GM18519 (cell line): ENCODE results near the gene HOXA10.

Experiments used
- ATAC-seq: cut with Tn5 transposase; IDR thresholded peaks from one replicate; pipeline ENCODE4 v1.9.1; 2021; ENCODE audit warnings: mild to moderate bottlenecking, moderate library complexity; ENCODE audit not compliant: unreplicated experiment, low FRiP score

The HOXA10 gene

DNA sequence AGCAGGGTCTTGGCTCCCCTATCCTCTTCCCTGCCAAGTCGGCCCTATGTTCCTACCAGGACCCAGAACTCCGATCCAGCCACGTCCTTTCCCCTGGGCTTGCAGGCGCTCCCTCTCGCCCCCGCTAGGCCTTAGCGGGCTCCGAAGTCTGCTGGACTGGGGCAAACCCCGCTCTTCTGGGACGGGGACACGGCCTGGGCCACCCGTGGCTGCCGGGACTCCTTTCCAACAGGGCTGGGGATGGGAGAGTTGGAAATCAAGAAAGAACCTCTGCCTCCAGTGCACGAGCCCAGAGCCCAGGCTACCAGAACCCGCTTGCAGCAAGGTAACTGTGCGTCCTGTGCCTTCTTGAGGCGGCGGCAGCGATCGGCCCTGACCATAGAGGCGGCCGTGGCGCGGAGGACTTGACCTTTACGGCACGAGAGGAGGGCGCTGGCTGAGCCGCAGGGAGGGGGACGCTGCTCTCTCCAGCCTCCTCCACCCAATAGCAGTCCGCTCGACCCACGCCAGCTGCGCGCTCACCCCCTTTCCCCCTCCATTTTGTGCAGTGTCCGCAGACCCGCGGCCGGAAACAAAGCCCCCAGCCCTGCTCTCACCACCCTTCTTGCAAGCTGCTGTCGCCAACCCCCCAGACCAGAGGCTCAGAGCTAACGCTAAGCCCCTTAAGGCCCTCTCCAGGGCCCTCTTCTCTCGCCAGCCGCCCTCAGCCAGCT is 17.9 kb upstream of the HOXA10 start:
- no peak for ATAC-seq

DNA sequence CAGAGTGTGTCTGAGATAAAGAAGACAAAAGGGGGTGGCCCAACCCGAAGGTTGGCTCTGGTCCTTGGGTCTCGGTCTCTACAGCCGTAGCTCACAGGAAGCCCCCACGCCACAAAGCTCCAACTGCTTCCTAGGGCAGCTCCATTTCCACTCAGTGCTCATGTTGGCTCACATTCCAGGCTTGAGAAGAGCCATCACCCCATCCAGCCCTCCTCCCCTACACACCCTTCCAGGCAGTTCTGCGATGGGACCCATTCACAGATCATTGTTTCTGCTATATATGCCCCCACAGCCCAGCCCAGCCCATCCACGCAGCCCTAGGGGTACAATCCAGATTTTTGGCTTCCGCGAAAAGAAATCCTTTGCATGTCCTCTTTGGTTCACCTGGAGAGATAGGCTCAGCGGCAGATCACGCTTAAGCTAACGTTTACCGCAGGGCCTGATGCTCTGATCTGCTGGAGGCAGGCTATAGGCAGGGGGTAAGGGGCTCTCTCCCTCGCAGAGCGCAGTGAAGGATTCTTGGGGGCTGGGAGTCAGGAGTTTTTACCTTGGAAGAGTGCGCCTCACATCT is 17.1 kb upstream of the HOXA10 start:
- no peak for ATAC-seq

GRCh38 chr7:27189997-27190748 is 16.1 kb upstream of the HOXA10 start:
- ATAC-seq, result no peak

DNA sequence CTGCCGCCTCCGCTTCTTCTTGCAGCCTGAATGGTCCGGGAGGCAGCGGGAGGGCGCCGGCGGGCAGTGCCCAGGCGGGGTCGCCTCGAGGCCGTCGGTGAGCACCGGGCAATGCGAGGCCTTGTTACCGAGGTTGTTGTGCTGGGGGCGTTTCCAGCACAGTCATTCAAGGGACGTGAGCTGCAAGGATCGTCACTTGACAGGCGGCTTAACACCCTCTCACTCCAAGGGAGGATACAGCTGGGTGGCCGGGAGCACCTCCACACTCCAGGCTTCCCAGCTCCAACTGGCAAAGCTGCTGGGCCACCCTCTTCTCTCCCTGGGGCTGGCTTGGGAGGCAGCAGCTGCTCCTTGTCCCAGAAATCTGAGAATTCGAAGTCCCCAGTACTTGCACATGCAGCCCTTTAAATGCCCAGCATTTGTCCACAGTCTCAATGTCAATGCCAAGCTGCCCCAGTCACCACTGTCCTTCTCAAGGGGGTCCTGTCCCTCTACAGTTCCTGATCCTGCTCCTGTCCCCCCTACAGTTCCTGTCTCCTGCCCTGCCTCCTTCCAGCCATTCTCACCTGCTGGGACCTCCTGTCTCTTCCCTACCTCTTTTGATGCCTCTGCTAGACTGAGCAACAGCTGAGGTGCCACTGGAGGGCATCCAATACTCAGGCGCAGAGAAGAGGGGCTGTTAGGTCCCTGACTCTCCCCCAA is 15.3 kb upstream of the HOXA10 start:
- ATAC-seq, result no peak

DNA sequence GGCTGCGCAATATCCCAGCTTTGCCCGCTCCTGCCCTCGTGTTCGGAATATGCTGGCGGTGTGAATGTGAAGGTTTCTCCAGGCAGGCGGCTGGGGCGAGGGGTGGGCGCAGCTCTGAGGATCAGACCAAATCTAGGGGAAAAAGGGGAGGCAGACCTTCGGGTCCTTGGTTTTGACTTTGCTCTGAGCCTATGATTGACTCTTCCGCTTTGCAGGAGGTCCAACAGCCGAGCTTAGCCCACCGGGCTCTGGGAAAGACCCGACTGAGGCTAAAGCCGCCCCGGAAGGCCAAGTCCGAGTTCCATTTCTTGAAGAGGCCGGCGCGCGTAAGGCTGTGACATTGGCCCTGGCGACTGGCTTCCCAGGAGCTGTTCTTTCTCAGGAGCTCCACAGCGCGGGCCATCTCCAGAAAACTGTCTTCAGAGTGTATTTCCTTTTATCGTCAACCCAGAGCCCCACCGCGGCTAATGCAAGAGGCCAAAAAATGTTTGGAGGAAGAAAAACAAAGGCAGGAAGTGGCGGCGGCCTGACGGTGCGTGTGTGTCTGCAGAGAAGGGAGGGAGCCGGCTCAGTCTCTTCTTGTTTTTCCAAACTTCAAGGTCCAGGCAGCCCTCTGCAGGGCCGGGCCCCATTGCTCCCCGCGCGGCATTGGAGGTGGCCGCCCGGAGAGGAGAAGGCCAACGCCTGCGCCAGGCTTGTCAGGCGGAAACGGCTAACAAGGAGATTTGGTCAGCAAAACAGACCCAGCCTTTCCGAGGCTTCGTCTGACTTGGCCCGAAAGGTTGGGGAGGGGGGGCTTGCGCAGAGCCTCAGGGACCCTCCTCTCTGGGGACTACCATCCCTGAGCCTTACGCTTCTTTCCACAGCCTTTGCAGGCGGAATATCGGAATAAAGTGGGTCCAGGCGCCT is 14.5 kb upstream of the HOXA10 start:
- no peak for ATAC-seq

- ATAC-seq, result no peak
These were observed 13.6 kb upstream of the HOXA10 start for GRCh38 chr7:27187475-27188385.

- ATAC-seq, result no peak
These were observed 12.8 kb upstream of the HOXA10 start for GRCh38 chr7:27186668-27187474.

- ATAC-seq, result no peak
These were observed 11.9 kb upstream of the HOXA10 start for GRCh38 chr7:27185854-27186667.

GRCh38 chr7:27185013-27185853 is 11.1 kb upstream of the HOXA10 start, which contains the start of gene HOXA11:
TSS of gene HOXA11 (minus strand) at chr7:27185232. CDS start at chr7:27185144, 88 bp downstream.
- ATAC-seq, result no peak

- ATAC-seq, result no peak
These were observed 10.4 kb upstream of the HOXA10 start for GRCh38 chr7:27184337-27185012.

DNA sequence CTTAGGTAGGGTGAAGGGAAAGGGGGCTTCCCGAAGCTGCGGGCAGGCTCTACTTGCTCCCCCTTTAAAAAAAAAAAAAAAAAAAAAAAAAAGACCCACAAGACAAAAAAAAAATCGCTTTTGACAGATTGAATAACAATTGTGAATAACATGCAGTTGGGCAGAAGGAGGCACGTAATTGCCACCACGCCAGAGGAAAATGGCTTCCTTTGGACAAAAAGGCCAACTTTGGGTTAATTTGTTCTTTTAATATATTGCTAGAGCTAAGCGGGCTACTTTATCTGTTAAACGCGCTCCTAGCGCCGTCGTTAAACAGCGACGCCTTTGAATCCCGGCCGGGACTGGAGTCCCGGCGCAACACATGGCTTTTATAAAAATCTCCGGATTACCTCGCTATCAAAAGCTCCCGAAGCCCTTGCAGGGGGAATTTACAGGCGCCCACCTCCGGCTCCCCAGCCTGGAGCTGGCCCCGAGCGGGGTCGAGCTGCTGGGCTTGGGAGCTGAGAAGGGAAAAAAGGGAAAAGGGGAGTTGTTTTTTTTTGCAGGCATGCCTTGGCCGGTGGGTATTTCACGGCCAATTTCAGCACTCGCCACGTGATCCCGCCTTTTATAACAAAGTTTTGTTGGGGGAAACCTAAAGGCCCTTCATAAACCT is 9.7 kb upstream of the HOXA10 start:
- no peak for ATAC-seq

DNA sequence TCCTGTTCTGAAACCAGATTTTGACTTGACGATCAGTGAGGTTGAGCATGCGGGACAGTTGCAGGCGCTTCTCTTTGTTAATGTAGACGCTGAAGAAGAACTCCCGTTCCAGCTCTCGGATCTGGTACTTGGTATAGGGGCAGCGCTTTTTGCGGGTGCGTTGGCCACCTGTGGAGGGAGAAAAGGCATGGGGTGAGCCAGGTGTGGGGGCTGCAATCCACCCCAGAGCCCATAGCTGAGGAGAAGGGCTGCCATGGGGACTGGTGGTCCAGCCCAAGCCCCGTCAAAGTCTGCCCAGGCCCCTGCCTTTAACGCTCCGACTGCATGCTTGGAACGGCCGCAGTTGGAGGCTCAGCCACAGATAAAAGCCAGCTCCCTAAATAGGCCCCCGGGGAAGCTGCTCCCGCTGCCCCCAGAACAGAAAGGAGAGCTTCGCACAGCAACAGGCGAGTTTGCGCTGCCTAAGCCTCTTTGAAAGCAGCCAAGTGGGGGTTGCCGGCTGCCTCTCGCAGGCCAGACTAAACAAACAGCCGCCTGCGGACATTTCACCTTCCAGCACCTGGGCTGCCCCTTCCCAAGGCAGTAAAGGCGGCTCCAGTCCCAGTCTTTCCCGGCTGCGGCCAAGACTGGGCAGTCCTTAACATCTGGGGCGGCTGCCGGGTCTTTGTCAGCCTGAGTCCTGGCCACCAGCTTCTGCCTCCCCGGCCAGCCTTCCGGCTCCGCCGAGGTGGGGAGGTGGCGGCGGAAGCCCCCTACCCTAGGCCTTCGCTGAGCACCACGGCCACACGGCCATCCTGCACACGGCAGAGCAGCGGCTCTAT is 9.0 kb upstream of the HOXA10 start:
- ATAC-seq, result no peak

- no peak for ATAC-seq
These were observed 8.2 kb upstream of the HOXA10 start for GRCh38 chr7:27182285-27182841.

GRCh38 chr7:27181795-27182275 is 7.7 kb upstream of the HOXA10 start:
- no peak for ATAC-seq
